K562 (cell line): ENCODE data around the gene CRYBG3. TPM values are rescaled to one million over a fixed set of nuclear protein-coding genes. Genes with fewer than 3 reads are reported as not detected.

Experiments used
- ARNT ChIP-seq, 2 experiments: fragments of 450-650 bp; IDR thresholded peaks; 2 replicates each; pipeline ENCODE4 v1.6.1; 2016; ENCODE audit warnings: mild to moderate bottlenecking in 1 of 2
- ASH1L ChIP-seq: fragments of 450-650 bp; IDR thresholded peaks from 2 replicates; pipeline ENCODE4 v1.6.1; 2018; ENCODE audit warnings: borderline replicate concordance, mild to moderate bottlenecking, low read depth; ENCODE audit not compliant: partially characterized antibody
- CSDE1 ChIP-seq, 2 experiments: fragments of 450-650 bp; IDR thresholded peaks; 2 replicates each; pipeline ENCODE4 v1.6.1; 2016; ENCODE audit warnings: mild to moderate bottlenecking in 1 of 2
- CTBP1 ChIP-seq: fragments of 450-650 bp; IDR thresholded peaks from 2 replicates; pipeline ENCODE4 v1.6.1; 2016; ENCODE audit warnings: borderline replicate concordance
- EHMT2 ChIP-seq: fragments of 450-650 bp; IDR thresholded peaks from 2 replicates; pipeline ENCODE4 v1.6.1; 2018; ENCODE audit warnings: antibody characterized with exemption
- FOSL1 ChIP-seq: fragments of 200-800 bp; sonication (Bioruptor generic); conservative IDR thresholded peaks from 2 replicates; pipeline ENCODE4 v1.6.1; 2016; ENCODE audit warnings: missing genetic modification characterization, missing compliant biosample characterization
- FOXA1 ChIP-seq: fragments of 450-650 bp; IDR thresholded peaks from 2 replicates; pipeline ENCODE4 v1.6.1; 2016; ENCODE audit warnings: mild to moderate bottlenecking, borderline replicate concordance
- MYNN ChIP-seq, 2 experiments: sonication (generic); formaldehyde crosslinking in 1 of 2; IDR thresholded peaks; 2 replicates each; pipeline versions ENCODE4 v1.5.0 to v1.6.1; 2016 to 2020; ENCODE audit warnings: antibody characterized with exemption in 1 of 2, missing genetic modification reagents in 1 of 2
- NEUROD1 ChIP-seq: fragments of 150-350 bp; IDR thresholded peaks from 2 replicates; pipeline ENCODE4 v1.6.1; 2014; ENCODE audit warnings: borderline replicate concordance, low read length, low read depth; ENCODE audit not compliant: partially characterized antibody
- NFIX ChIP-seq: fragments of 250-450 bp; sonication (Bioruptor Pico); IDR thresholded peaks from 2 replicates; pipeline ENCODE4 v1.4.0; 2020; ENCODE audit warnings: low read depth, mild to moderate bottlenecking, moderate library complexity
- POLR3A ChIP-seq: IDR thresholded peaks from 2 replicates; pipeline ENCODE4 v1.6.1; 2011; ENCODE audit warnings: borderline replicate concordance, mild to moderate bottlenecking, moderate library complexity; ENCODE audit not compliant: insufficient read length, insufficient read depth; ENCODE audit errors: extremely low read depth
- PTBP1 ChIP-seq: fragments of 200-400 bp; formaldehyde crosslinking; IDR thresholded peaks from 2 replicates; pipeline ENCODE4 v1.6.1; 2017; ENCODE audit warnings: low read depth, low read length
- SMAD4 ChIP-seq: fragments of 250-450 bp; sonication (Bioruptor Pico); conservative IDR thresholded peaks from 2 replicates; pipeline ENCODE4 v1.8.0; 2021; ENCODE audit warnings: inconsistent platforms, mild to moderate bottlenecking, moderate library complexity
- SMARCA4 ChIP-seq: fragments of 450-650 bp; IDR thresholded peaks from 2 replicates; pipeline ENCODE4 v1.6.1; 2016
- SNAPC5 ChIP-seq: fragments of 250-450 bp; sonication (Bioruptor Pico); IDR thresholded peaks from 2 replicates; pipeline ENCODE4 v1.8.0; 2021; ENCODE audit warnings: moderate library complexity, mild to moderate bottlenecking, inconsistent platforms
- SRSF3 ChIP-seq: fragments of 200-400 bp; formaldehyde crosslinking; IDR thresholded peaks from 2 replicates; pipeline ENCODE4 v1.6.1; 2016; ENCODE audit warnings: mild to moderate bottlenecking, low read length, moderate library complexity; ENCODE audit not compliant: insufficient read depth
- TGIF2 ChIP-seq: sonication (generic); formaldehyde crosslinking; IDR thresholded peaks from 2 replicates; pipeline ENCODE4 v1.8.1; 2022; ENCODE audit warnings: mild to moderate bottlenecking, missing genetic modification reagents, moderate library complexity
- ZNF217 ChIP-seq: sonication (generic); formaldehyde crosslinking; IDR thresholded peaks from 2 replicates; pipeline ENCODE4 v1.8.0; 2022; ENCODE audit warnings: mild to moderate bottlenecking, missing genetic modification reagents
- ZNF551 ChIP-seq: fragments of 250-450 bp; sonication (Bioruptor Pico); IDR thresholded peaks from 2 replicates; pipeline ENCODE4 v1.5.0; 2021; ENCODE audit warnings: mild to moderate bottlenecking, moderate library complexity
- ZNF584 ChIP-seq: fragments of 200-800 bp; sonication (Bioruptor generic); IDR thresholded peaks from 2 replicates; pipeline ENCODE4 v1.6.1; 2016; ENCODE audit warnings: low read depth, mild to moderate bottlenecking, missing genetic modification characterization, missing compliant biosample characterization
- polyA plus RNA-seq, 8 experiments: library from polyadenylated mRNA; depleted of rRNA in 4 of 8; stranded (reverse) in 5 of 8; unstranded in 3 of 8; fragments of >200 nt; fragmentation: Nextera tagmentation in 2 of 8; fragmentation: Illumina TruSeq in 1 of 8; extraction: Ambion mirVana in 2 of 8; extraction: Trizol in 1 of 8; gene quantifications; 2 replicates each; pipeline versions ENCODE4 v1.2.1 to v1.2.3, GENCODE V29; 2011 to 2014; ENCODE audit warnings: inconsistent platforms in 1 of 8, missing spikeins in 1 of 8
- total RNA-seq, 7 experiments: library from RNA; depleted of rRNA in 6 of 7; stranded (reverse); fragments of >200 nt in 6 of 7; fragmentation: Illumina TruSeq in 2 of 7; extraction: Trizol in 2 of 7; gene quantifications; 2 replicates each; pipeline versions ENCODE4 v1.2.1 to v1.2.3, GENCODE V29; 2011 to 2021; ENCODE audit warnings: low replicate concordance in 1 of 7
- TF ChIP-seq, protein P1 (sequence below): sonication (generic); formaldehyde crosslinking; IDR thresholded peaks from 2 replicates; pipeline ENCODE4 v1.8.0; 2022; ENCODE audit warnings: mild to moderate bottlenecking, missing genetic modification reagents
- TF ChIP-seq, protein P2 (sequence below): IDR thresholded peaks from 3 replicates; pipeline ENCODE4 v1.6.1; 2011; ENCODE audit warnings: borderline replicate concordance, mild to moderate bottlenecking, moderate library complexity; ENCODE audit not compliant: insufficient read length; ENCODE audit errors: extremely low read depth

The CRYBG3 gene
- total and polyA plus RNA-seq, 9 of the 15 experiments (the other 6 are each of a cell fraction or from before 2014, with no cell fraction given) = 0.08 to 0.72 (median 0.18) TPM

- TF ChIP-seq FOSL1 (tag) = no peak
- TF ChIP-seq ZNF584 (CRISPR knock-in tag) = no peak
- TF ChIP-seq CTBP1 = peak; percentile 88
- no peak for TF ChIP-seq FOXA1
- TF ChIP-seq, protein P1, sequence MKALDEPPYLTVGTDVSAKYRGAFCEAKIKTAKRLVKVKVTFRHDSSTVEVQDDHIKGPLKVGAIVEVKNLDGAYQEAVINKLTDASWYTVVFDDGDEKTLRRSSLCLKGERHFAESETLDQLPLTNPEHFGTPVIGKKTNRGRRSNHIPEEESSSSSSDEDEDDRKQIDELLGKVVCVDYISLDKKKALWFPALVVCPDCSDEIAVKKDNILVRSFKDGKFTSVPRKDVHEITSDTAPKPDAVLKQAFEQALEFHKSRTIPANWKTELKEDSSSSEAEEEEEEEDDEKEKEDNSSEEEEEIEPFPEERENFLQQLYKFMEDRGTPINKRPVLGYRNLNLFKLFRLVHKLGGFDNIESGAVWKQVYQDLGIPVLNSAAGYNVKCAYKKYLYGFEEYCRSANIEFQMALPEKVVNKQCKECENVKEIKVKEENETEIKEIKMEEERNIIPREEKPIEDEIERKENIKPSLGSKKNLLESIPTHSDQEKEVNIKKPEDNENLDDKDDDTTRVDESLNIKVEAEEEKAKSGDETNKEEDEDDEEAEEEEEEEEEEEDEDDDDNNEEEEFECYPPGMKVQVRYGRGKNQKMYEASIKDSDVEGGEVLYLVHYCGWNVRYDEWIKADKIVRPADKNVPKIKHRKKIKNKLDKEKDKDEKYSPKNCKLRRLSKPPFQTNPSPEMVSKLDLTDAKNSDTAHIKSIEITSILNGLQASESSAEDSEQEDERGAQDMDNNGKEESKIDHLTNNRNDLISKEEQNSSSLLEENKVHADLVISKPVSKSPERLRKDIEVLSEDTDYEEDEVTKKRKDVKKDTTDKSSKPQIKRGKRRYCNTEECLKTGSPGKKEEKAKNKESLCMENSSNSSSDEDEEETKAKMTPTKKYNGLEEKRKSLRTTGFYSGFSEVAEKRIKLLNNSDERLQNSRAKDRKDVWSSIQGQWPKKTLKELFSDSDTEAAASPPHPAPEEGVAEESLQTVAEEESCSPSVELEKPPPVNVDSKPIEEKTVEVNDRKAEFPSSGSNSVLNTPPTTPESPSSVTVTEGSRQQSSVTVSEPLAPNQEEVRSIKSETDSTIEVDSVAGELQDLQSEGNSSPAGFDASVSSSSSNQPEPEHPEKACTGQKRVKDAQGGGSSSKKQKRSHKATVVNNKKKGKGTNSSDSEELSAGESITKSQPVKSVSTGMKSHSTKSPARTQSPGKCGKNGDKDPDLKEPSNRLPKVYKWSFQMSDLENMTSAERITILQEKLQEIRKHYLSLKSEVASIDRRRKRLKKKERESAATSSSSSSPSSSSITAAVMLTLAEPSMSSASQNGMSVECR (CRISPR knock-in tag) = no peak
- TF ChIP-seq SRSF3 = no peak
- TF ChIP-seq ZNF217 = no peak
- no peak for TF ChIP-seq EHMT2
- TF ChIP-seq ASH1L = no peak
- no peak for TF ChIP-seq TGIF2
- no peak for TF ChIP-seq PTBP1
- TF ChIP-seq CSDE1 (IDR thresholded peaks at IDR 0.05) = no peak
- TF ChIP-seq NFIX (CRISPR knock-in tag) = no peak
- no peak for TF ChIP-seq NEUROD1
- no peak for TF ChIP-seq ZNF551 (CRISPR knock-in tag)
- TF ChIP-seq, protein P2, sequence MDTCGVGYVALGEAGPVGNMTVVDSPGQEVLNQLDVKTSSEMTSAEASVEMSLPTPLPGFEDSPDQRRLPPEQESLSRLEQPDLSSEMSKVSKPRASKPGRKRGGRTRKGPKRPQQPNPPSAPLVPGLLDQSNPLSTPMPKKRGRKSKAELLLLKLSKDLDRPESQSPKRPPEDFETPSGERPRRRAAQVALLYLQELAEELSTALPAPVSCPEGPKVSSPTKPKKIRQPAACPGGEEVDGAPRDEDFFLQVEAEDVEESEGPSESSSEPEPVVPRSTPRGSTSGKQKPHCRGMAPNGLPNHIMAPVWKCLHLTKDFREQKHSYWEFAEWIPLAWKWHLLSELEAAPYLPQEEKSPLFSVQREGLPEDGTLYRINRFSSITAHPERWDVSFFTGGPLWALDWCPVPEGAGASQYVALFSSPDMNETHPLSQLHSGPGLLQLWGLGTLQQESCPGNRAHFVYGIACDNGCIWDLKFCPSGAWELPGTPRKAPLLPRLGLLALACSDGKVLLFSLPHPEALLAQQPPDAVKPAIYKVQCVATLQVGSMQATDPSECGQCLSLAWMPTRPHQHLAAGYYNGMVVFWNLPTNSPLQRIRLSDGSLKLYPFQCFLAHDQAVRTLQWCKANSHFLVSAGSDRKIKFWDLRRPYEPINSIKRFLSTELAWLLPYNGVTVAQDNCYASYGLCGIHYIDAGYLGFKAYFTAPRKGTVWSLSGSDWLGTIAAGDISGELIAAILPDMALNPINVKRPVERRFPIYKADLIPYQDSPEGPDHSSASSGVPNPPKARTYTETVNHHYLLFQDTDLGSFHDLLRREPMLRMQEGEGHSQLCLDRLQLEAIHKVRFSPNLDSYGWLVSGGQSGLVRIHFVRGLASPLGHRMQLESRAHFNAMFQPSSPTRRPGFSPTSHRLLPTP = no peak
- TF ChIP-seq SMARCA4 = peak; percentile 73
- no peak for TF ChIP-seq POLR3A
- TF ChIP-seq MYNN (IDR thresholded peaks at IDR 0.05) = no peak
- TF ChIP-seq MYNN (CRISPR knock-in tag; IDR thresholded peaks at IDR 0.05) = no peak
- TF ChIP-seq SMAD4 = peak; percentile 30; the same call in 1 of the 2 replicates
- TF ChIP-seq SNAPC5 = no peak
- peak in 1 of 2 experiments; percentile 65; a peak in 1 of 4 replicates for TF ChIP-seq ARNT (IDR thresholded peaks at IDR 0.05)
Measured at GRCh38 chr3:97910931-97911351, 89.1 kb downstream of the CRYBG3 start (continued).
